Keratinocyte (primary cell): Measurements from ENCODE around the gene ALLC. TPM values are rescaled to one million over a fixed set of nuclear protein-coding genes. Genes with fewer than 3 reads are reported as not detected.
"Not testable (repeated sequence)": the region's sequence is repeated elsewhere in the genome, so short reads cannot be mapped to it uniquely, and the experiment has no call there.

ENCODE experiments used
- DNase-seq: peaks from one replicate; pipeline ENCODE4 v3.0.0-alpha.2; 2011; ENCODE audit warnings: low read depth, missing footprints, low spot score
- FAIRE-seq: peaks from 2 replicates; lab custom pipeline; 2011; peaks lifted over from hg19 to GRCh38; lab: Jason Lieb, UNC
- H2AFZ ChIP-seq: 2 replicates; pipeline ENCODE4 v1.6.0; 2012; ENCODE audit warnings: low read length, control low read depth, inconsistent platforms; ENCODE audit not compliant: control insufficient read depth
- H3K27ac ChIP-seq: 2 replicates; pipeline ENCODE4 v1.5.1; 2011; ENCODE audit warnings: low read length; ENCODE audit not compliant: control insufficient read depth, insufficient read depth
- H3K27me3 ChIP-seq: 3 replicates; pipeline ENCODE4 v1.6.0; 2011; ENCODE audit warnings: low read length; ENCODE audit not compliant: control insufficient read depth, insufficient read depth; ENCODE audit errors: extremely low read depth
- H3K36me3 ChIP-seq, 2 experiments: 2 replicates in 1 of 2; 3 replicates in 1 of 2; pipeline ENCODE4 v1.5.1; 2011; ENCODE audit warnings: low read length in 2 of 2, mild to moderate bottlenecking in 1 of 2; ENCODE audit not compliant: control insufficient read depth in 2 of 2, insufficient read depth in 2 of 2; ENCODE audit errors: extremely low read depth in 1 of 2
- H3K4me1 ChIP-seq: 3 replicates; pipeline ENCODE4 v1.5.1; 2011; ENCODE audit warnings: low read length; ENCODE audit not compliant: control insufficient read depth, insufficient read depth; ENCODE audit errors: extremely low read depth
- H3K4me2 ChIP-seq: 3 replicates; pipeline ENCODE4 v1.6.0; 2011; ENCODE audit warnings: low read depth, low read length; ENCODE audit not compliant: control insufficient read depth, insufficient read depth; ENCODE audit errors: extremely low read depth
- H3K4me3 ChIP-seq, 3 experiments: fragments of 200-600 bp in 1 of 3; sonication (generic) in 1 of 3; 2 replicates in 2 of 3; 3 replicates in 1 of 3; pipeline ENCODE4 v1.5.1; 2011 to 2016; ENCODE audit warnings: low read length in 3 of 3, mild to moderate bottlenecking in 3 of 3, control low read depth in 2 of 3, inconsistent platforms in 1 of 3, low read depth in 1 of 3, mixed read lengths in 1 of 3, mixed run types in 1 of 3, moderate library complexity in 1 of 3; ENCODE audit not compliant: control insufficient read depth in 2 of 3, insufficient read depth in 2 of 3; ENCODE audit errors: extremely low read depth in 1 of 3
- H3K79me2 ChIP-seq: 2 replicates; pipeline ENCODE4 v1.6.0; 2012; ENCODE audit warnings: low read length; ENCODE audit not compliant: control insufficient read depth, insufficient read depth
- H3K9ac ChIP-seq: 3 replicates; pipeline ENCODE4 v1.6.0; 2011; ENCODE audit warnings: low read length; ENCODE audit not compliant: control insufficient read depth, insufficient read depth; ENCODE audit errors: extremely low read depth
- H3K9me1 ChIP-seq: 3 replicates; pipeline ENCODE4 v1.6.0; 2011; ENCODE audit warnings: low read length; ENCODE audit not compliant: control insufficient read depth, insufficient read depth; ENCODE audit errors: extremely low read depth
- H3K9me3 ChIP-seq: 2 replicates; pipeline ENCODE4 v1.5.1; 2012; ENCODE audit warnings: low read depth, low read length; ENCODE audit not compliant: control insufficient read depth
- H4K20me1 ChIP-seq: 3 replicates; pipeline ENCODE4 v1.6.0; 2011; ENCODE audit warnings: low read length; ENCODE audit not compliant: control insufficient read depth, insufficient read depth; ENCODE audit errors: extremely low read depth
- CTCF ChIP-seq, 3 experiments: IDR thresholded peaks in 1 of 3; conservative IDR thresholded peaks in 1 of 3; optimal IDR thresholded peaks in 1 of 3; 2 replicates in 2 of 3; 3 replicates in 1 of 3; pipeline versions ENCODE3 to v1.5.1; 2011; ENCODE audit warnings: low read length in 3 of 3, mild to moderate bottlenecking in 3 of 3, moderate library complexity in 2 of 3, control low read depth in 1 of 3, inconsistent platforms in 1 of 3; ENCODE audit not compliant: insufficient read depth in 2 of 3; ENCODE audit errors: extremely low read depth in 1 of 3
- EZH2 ChIP-seq: IDR thresholded peaks from one replicate; pipeline ENCODE4 v1.6.1; 2012; ENCODE audit warnings: inconsistent platforms, mild to moderate bottlenecking, low read length, moderate library complexity
- dilution Hi-C: fragments of 300-500 bp; cut with MboI; formaldehyde crosslinking; loops from one replicate; pipeline ENCODE4 v1.7.0; 2020; ENCODE audit warnings: low sequenced_read_pairs; ENCODE audit not compliant: extremely low pct_ligation_motif_present
- polyA plus RNA-seq, 5 experiments: library from polyadenylated mRNA; depleted of rRNA in 3 of 5; stranded (reverse) in 3 of 5; stranded (forward) in 1 of 5; unstranded in 1 of 5; fragments of >200 nt; gene quantifications; 1 replicate in 1 of 5; 2 replicates in 3 of 5; 3 replicates in 1 of 5; pipeline versions ENCODE4 v1.2.1 to v1.2.3, GENCODE V29; 2011 to 2012; ENCODE audit warnings: missing spikeins in 2 of 5, low read depth in 1 of 5, low replicate concordance in 1 of 5

The ALLC gene
- polyA plus RNA-seq, 1 donor (not counting 4 experiments of a cell fraction or from before 2014, with no cell fraction given) = not detected

DNA sequence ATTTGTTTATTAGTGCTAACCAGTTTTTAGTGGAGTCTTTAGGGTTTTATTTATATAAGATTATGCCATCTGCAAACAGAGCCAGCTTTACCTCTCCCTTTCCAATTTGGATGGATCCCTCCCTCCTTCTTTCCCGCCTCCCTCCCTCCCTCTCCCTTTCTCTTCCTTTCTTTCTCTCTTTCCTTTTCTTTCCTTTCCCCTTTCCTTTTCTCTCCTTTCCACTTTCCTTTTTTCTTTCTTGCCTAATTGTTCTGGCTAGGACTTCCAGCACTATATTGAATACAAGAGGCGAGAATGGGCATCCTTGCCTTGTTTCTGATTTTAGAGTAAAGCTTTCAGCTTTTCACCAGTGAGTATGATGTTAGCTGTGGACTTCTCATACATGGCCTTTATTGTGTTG lies 39.0 kb upstream of the ALLC start:
- H3K27me3 ChIP-seq = no peaks in the 10 kb centered on the region
- H4K20me1 ChIP-seq = no peaks in the 10 kb centered on the region
- no peak overlapping the region for H3K4me2 ChIP-seq
- TF ChIP-seq EZH2 = no peak
- TF ChIP-seq CTCF (optimal IDR thresholded peaks at IDR 0.05 in 1 of 3, IDR thresholded peaks at IDR 0.05 in 1 of 3, conservative IDR thresholded peaks at IDR 0.05 in 1 of 3; ENCODE audit: extremely low read depth in 1 of 3, insufficient read depth in 2 of 3, low read length in 3 of 3) = no peak
- no peaks in the 10 kb centered on the region for H3K79me2 ChIP-seq
- H3K9ac ChIP-seq = no peak overlapping the region
- H3K4me3 ChIP-seq = no peak overlapping the region
- no peak overlapping the region for H3K27ac ChIP-seq
- no peaks in the 10 kb centered on the region for H3K9me1 ChIP-seq
- H3K9me3 ChIP-seq = no peaks in the 10 kb centered on the region
- FAIRE-seq = no peak
- H3K36me3 ChIP-seq = no peaks in the 10 kb centered on the region
- no peak for DNase-seq
- H2AFZ ChIP-seq = peak overlapping the region; percentile 4
- dilution Hi-C loops = no loop called here
- H3K4me1 ChIP-seq = peaks cover 14% of the 10 kb centered on the region

DNA sequence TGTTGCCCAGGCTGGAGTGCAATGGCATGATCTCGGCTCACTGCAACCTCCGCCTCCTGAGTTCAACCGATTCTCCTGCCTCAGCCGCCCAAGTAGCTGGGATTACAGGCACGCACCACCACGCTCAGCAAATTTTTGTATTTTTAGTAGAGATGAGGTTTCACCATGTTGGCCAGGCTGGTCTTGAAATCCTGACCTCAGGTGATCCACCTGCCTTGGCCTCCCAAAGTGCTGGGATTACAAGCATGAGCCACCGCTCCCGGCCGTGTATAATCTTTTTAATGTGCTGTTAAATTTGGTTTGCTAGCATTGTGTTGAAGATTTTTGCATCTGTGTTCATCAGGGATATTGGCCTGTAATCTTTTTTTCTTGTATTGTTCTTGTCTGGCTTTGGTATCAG lies 38.3 kb upstream of the ALLC start:
- dilution Hi-C loops, H3K27me3 ChIP-seq, H3K4me2 ChIP-seq, H3K4me3 ChIP-seq, H3K9me3 ChIP-seq, H2AFZ ChIP-seq, H4K20me1 ChIP-seq, H3K9ac ChIP-seq, H3K9me1 ChIP-seq, H3K79me2 ChIP-seq, DNase-seq, H3K36me3 ChIP-seq, H3K27ac ChIP-seq, FAIRE-seq: not testable (repeated sequence)
- H3K4me1 ChIP-seq = peaks cover 14% of the 10 kb centered on the region

DNA sequence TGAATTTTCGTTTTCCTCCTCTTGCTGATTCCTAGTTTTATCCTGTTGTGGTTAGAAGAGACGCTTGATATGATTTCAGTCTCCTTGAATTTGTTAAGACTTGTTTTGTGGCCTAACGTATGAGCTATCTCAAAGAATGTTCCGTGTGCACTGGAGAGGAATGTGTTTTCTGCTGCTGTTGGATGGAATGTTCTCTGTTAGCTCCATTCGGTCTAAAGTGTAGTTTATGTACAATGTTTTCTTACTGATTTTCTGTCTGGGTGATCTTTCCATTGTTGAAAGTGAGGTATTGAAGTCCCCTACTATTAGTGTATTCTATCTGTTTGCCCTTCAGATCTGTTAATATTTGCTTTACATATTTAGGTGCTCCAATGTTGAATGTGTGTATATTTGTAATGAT lies 37.2 kb upstream of the ALLC start:
- Histone ChIP-seq H3K4me3 (peak overlapping the region in 2 of 3 experiments; percentile 18 to 35), H3K9me3 (no peaks in the 10 kb centered on the region), H3K9ac (peak overlapping the region; percentile 30), H3K27me3 (no peaks in the 10 kb centered on the region), H3K36me3 (no peaks in the 10 kb centered on the region), H3K79me2 (no peaks in the 10 kb centered on the region), H2AFZ (peak overlapping the region; percentile 62), H3K4me2 (peak overlapping the region; percentile 56), H4K20me1 (no peaks in the 10 kb centered on the region), H3K9me1 (no peaks in the 10 kb centered on the region), H3K4me1 (peaks cover 14% of the 10 kb centered on the region), H3K27ac (peak overlapping the region; percentile 35)
- FAIRE-seq (peak; percentile 99), DNase-seq (peak; percentile 72)
- dilution Hi-C loops = no loop called here
- TF ChIP-seq CTCF (optimal IDR thresholded peaks at IDR 0.05 in 1 of 3, IDR thresholded peaks at IDR 0.05 in 1 of 3, conservative IDR thresholded peaks at IDR 0.05 in 1 of 3; ENCODE audit: extremely low read depth in 1 of 3, insufficient read depth in 2 of 3, low read length in 3 of 3) = no peak
- no peak for TF ChIP-seq EZH2
